ENCODE results near the gene CORO2B. TPM values are rescaled to one million over a fixed set of nuclear protein-coding genes. Genes with fewer than 3 reads are reported as not detected.

Gene CORO2B
- total RNA-seq, 4 donors from 2014 or later, result 0.19 to 2.3 (median 0.22) TPM; not detected in 1

DNA sequence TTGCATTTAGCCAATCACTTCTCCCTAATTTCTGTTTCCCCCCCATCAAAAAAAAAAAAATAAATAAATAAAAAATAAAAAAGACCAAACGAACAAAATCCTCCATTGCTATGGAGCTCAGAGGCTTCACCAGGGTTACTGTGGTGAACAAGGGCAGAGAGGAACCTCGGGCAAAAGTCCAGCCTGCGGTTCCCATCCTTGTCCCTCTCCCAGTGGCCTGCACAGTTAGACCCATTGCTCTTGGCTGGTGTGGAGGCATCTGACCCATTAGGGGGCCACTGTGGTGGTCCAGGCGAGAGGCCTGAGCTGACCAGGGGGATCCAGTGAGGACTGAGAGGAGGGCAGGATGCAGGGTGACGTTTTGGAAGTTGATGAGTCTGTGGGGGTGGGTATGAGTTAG lies 18.8 kb downstream of the CORO2B start:
- Histone ChIP-seq H3K27me3 (peaks cover 0 to 18% (median 0%) of the 10 kb centered on the region in 4 donors), H3K4me1 (peaks cover 0 to 19% (median 0%) of the 10 kb centered on the region in 3 donors), H3K36me3 (no peaks in the 10 kb centered on the region), H3K9me3 (no peaks in the 10 kb centered on the region), H3K27ac (no peak overlapping the region), H3K4me3 (no peak overlapping the region)
- TF ChIP-seq, protein P1, sequence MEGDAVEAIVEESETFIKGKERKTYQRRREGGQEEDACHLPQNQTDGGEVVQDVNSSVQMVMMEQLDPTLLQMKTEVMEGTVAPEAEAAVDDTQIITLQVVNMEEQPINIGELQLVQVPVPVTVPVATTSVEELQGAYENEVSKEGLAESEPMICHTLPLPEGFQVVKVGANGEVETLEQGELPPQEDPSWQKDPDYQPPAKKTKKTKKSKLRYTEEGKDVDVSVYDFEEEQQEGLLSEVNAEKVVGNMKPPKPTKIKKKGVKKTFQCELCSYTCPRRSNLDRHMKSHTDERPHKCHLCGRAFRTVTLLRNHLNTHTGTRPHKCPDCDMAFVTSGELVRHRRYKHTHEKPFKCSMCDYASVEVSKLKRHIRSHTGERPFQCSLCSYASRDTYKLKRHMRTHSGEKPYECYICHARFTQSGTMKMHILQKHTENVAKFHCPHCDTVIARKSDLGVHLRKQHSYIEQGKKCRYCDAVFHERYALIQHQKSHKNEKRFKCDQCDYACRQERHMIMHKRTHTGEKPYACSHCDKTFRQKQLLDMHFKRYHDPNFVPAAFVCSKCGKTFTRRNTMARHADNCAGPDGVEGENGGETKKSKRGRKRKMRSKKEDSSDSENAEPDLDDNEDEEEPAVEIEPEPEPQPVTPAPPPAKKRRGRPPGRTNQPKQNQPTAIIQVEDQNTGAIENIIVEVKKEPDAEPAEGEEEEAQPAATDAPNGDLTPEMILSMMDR (IDR thresholded peaks at IDR 0.05), result no peak
- TF ChIP-seq POLR2A (IDR thresholded peaks at IDR 0.05), result no peak
- 81 to 86% methylated on average over 5 of the region's 5 CpGs for WGBS, 2 donors
- intact Hi-C loops (cut with DNase I), result no loop called here
- DNase-seq, result no peak

DNA sequence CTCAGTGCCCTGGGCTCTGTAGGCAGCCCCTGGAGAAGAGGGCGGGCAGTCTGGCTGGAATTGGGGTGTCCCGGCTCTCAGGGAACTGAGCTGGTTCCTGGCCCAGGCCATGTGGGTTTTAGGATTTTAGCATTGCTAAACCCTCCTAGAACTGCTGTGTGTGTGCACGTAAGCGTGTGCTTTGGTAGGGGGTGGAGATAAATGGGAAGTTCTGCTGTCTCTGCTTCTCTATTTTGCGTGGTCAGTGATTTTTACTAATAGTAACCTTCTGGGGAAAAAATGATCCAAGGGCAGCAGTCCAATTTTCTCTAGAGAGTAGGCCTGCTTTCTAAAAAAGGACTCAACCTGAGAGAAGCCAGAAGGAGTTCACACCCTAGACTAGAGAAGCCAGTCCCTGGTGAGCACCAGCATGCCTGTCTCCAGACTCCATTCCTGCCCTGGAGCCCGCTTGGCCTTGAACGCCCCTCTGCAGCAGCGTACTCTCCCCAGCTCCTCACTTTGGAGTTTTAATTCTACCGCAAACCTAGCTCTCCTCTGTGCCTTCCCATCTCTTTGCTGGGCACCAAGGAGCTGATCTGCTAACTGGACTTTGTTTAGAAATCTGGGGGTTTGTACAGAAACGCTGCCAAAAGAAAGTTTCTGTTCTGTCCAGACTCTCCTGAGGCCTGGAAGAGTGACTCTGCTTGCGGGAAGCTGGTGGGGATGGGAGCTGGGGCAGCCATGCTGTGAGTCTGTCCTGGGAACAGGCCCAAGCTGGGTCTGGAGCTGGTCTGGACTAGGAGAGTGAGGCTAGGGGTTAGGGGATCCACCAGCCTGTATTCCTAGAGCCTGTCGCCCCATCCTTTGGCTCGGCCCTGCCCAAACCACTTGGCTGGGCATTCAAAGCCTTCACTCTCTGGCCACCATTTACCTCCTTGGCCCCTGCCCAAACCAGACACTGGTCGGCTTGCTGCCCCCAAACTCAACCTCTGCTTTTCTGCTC lies 19.7 kb downstream of the CORO2B start:
- Histone ChIP-seq H3K4me1 (peaks cover 0 to 19% (median 0%) of the 10 kb centered on the region in 3 donors), H3K4me3 (no peak overlapping the region), H3K9me3 (no peaks in the 10 kb centered on the region), H3K27ac (peak overlapping the region in 2 of 4 donors; percentile 13 to 36), H3K27me3 (peaks cover 0 to 18% (median 0%) of the 10 kb centered on the region in 4 donors), H3K36me3 (no peaks in the 10 kb centered on the region)
- DNase-seq, result no peak
- 72 to 78% methylated on average over 9 to 12 of the region's 14 CpGs for WGBS, 2 donors
- intact Hi-C loops (cut with DNase I), result no loop called here
- TF ChIP-seq, protein P1 (IDR thresholded peaks at IDR 0.05), result no peak
- no peak for TF ChIP-seq POLR2A (IDR thresholded peaks at IDR 0.05)

DNA sequence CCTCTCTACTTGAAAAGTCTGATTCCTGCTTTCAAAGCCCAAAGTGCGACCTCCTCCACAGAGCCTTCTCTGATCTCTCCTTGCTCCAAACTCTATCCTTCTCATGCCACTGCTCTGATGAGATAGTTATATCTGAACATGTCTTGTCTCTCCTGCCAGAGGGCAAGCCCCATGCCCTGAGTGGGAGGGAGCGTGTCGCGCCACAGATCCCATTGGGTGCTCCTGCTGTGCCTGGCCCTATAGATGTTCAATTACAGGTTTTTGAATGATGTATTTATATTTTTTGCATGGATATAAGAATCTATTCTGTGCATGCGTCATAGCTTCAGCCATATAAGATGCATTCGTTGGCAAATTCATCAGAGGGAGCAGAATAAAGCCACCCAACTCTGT lies 20.4 kb downstream of the CORO2B start:
- WGBS, 2 donors, result 90% methylated on average over 6 of the region's 6 CpGs
- H3K9me3 ChIP-seq, result no peaks in the 10 kb centered on the region
- peak overlapping the region in 2 of 4 donors; percentile 13 to 36 for H3K27ac ChIP-seq
- no peaks in the 10 kb centered on the region for H3K36me3 ChIP-seq
- TF ChIP-seq POLR2A (IDR thresholded peaks at IDR 0.05), result no peak
- H3K4me1 ChIP-seq, result peaks cover 0 to 19% (median 0%) of the 10 kb centered on the region in 3 donors
- intact Hi-C loops (cut with DNase I), result no loop called here
- DNase-seq, result no peak
- H3K27me3 ChIP-seq, result peaks cover 0 to 19% (median 0%) of the 10 kb centered on the region in 4 donors
- H3K4me3 ChIP-seq, result no peak overlapping the region

DNA sequence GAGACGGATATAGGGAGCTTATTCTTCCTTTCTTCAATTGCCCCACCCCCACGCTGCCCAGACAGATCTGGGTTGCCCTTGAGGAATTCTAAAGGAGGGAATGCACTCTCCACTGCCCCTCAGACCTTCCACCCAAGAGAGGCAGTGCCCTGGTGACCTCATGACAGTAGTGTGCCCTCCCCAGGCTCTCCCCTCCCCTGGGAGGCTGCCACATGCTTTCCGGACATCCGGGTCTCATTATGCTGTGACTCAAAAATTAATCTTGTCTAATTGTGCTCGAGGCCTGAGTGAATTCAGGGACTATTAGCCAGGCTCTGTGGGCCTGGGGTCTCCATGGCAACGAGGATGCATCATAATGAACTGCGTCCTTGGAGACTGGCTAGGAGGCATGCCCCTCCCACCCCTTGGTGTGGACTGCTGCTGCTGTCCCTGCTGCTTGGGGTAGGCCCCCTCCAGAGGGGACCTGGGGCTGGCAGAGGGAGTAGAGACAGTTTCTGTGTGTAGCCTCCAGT lies 20.8 kb downstream of the CORO2B start:
- H3K27me3 ChIP-seq, result peaks cover 0 to 15% (median 0%) of the 10 kb centered on the region in 4 donors
- H3K4me3 ChIP-seq, result no peak overlapping the region
- no peaks in the 10 kb centered on the region for H3K9me3 ChIP-seq
- H3K27ac ChIP-seq, result no peak overlapping the region
- H3K4me1 ChIP-seq, result peaks cover 0 to 19% (median 0%) of the 10 kb centered on the region in 3 donors
- H3K36me3 ChIP-seq, result no peaks in the 10 kb centered on the region
- DNase-seq, result no peak
- TF ChIP-seq, protein P1 (IDR thresholded peaks at IDR 0.05), result no peak
- no peak for TF ChIP-seq POLR2A (IDR thresholded peaks at IDR 0.05)
- 69 to 71% methylated on average over 5 to 7 of the region's 7 CpGs for WGBS, 2 donors
- intact Hi-C loops (cut with DNase I), result no loop called here

DNA sequence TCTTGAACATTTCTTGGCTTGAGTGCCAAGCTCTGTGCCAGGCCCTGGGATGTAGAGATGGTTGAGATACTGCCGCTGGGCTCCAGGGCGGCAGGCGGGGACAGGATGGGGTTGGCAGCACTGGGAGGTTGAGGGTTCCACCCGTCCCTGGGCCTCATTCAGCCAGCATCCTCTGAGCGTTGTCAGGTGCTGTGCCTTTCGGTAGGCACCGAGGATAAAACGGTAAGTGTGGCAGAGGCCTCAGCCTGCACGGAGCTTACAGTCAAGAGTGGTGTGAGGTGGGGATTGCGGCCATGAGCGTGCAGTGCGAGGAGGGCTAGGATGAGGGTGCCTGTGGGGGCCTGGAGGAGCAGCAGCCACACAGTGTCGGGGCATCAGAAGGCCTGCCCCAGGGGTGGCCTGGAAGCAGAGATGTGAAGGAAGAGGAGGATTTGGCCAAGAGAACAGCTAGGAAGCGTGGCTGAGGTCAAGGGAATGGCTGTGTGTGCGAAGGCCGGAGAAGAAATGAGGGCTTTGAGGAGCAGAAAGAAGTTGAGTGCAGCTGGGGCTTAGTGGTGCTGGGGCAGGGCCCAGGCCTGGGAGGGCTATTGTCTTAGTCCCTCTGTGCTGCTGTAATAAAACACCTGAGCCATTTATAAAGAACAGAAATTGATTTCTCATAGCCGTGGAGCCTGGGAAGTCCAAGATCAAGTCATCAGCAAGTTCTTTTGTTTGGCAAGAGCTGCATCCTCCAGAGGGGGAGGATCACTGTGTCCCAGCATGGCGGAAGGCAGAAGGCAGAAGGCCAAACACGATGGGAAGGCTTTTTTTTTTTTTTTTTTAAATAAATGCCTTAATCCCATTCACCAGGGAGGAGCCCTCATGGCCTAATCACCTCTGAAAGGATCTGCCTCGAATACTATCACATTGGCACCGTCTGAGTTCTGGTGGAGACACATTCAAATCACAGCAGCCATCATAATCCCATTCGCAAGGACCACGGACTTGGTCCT lies 22.7 kb downstream of the CORO2B start:
- peaks cover 0 to 19% (median 0%) of the 10 kb centered on the region in 3 donors for H3K4me1 ChIP-seq
- intact Hi-C loops (cut with DNase I), result no loop called here

More for the DNA sequence above, 22.7 kb downstream of the CORO2B start:
- no peak overlapping the region for H3K4me3 ChIP-seq
- no peaks in the 10 kb centered on the region for H3K9me3 ChIP-seq
- TF ChIP-seq, protein P1 (IDR thresholded peaks at IDR 0.05), result no peak
- TF ChIP-seq POLR2A (IDR thresholded peaks at IDR 0.05), result no peak
- 74 to 77% methylated on average over 15 to 23 of the region's 23 CpGs for WGBS, 2 donors
- H3K27ac ChIP-seq, result no peak overlapping the region
- H3K27me3 ChIP-seq, result peaks cover 0 to 7% (median 0%) of the 10 kb centered on the region in 4 donors
- no peak for DNase-seq
- no peaks in the 10 kb centered on the region for H3K36me3 ChIP-seq
